GM06990 (cell line): ENCODE results near the gene STARD5.
A peak's percentile ranks its signal among the peaks of the same experiment; 100 is the strongest.

ENCODE experiments used
- DNase-seq: peaks from one replicate; pipeline ENCODE4 v3.0.0-alpha.2; 2011; ENCODE audit not compliant: insufficient read length; ENCODE audit errors: extremely low read depth
- H3K27me3 ChIP-seq: replicated peaks from 2 replicates; pipeline ENCODE4 v1.6.0; 2011; ENCODE audit warnings: low read length; ENCODE audit not compliant: control insufficient read depth, insufficient read depth
- H3K36me3 ChIP-seq: 2 replicates; pipeline ENCODE4 v1.5.1; 2011; ENCODE audit warnings: low read length; ENCODE audit not compliant: control insufficient read depth, insufficient read depth
- H3K4me3 ChIP-seq: replicated peaks from 2 replicates; pipeline ENCODE4 v1.5.1; 2011; ENCODE audit warnings: low read depth, mild to moderate bottlenecking, control low read depth, low read length
- TF ChIP-seq, protein P1 (sequence below): IDR thresholded peaks from 2 replicates; pipeline ENCODE4 v1.5.1; 2011; ENCODE audit warnings: low read length, control low read depth, mild to moderate bottlenecking, inconsistent platforms; ENCODE audit not compliant: insufficient read depth, poor library complexity, severe bottlenecking

Gene STARD5

DNA sequence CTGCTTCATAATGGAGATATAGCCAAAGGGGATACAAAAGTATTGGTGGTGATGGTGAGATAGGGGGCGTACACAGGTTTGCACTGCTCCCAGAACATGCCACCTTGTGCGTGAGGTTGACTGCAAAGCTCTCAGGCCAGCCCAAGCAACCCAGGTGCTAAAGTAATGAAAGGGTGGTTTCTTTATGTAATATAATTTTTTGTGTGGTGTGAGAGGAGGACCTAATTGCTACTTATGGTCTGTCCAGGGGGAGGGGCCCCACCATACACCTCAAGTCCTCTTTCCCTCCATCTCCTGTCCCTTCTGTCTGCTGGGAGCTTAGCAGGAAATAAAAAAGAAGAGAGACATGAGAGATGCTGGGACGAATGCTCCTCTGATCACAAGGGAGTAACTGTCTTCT is 53.8 kb downstream of the STARD5 start:
- no peak for DNase-seq
- H3K4me3 ChIP-seq: no peak overlapping the region
- no peaks in the 10 kb centered on the region for H3K27me3 ChIP-seq
- TF ChIP-seq, protein P1, sequence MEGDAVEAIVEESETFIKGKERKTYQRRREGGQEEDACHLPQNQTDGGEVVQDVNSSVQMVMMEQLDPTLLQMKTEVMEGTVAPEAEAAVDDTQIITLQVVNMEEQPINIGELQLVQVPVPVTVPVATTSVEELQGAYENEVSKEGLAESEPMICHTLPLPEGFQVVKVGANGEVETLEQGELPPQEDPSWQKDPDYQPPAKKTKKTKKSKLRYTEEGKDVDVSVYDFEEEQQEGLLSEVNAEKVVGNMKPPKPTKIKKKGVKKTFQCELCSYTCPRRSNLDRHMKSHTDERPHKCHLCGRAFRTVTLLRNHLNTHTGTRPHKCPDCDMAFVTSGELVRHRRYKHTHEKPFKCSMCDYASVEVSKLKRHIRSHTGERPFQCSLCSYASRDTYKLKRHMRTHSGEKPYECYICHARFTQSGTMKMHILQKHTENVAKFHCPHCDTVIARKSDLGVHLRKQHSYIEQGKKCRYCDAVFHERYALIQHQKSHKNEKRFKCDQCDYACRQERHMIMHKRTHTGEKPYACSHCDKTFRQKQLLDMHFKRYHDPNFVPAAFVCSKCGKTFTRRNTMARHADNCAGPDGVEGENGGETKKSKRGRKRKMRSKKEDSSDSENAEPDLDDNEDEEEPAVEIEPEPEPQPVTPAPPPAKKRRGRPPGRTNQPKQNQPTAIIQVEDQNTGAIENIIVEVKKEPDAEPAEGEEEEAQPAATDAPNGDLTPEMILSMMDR: no peak
- H3K36me3 ChIP-seq: no peaks in the 10 kb centered on the region

DNA sequence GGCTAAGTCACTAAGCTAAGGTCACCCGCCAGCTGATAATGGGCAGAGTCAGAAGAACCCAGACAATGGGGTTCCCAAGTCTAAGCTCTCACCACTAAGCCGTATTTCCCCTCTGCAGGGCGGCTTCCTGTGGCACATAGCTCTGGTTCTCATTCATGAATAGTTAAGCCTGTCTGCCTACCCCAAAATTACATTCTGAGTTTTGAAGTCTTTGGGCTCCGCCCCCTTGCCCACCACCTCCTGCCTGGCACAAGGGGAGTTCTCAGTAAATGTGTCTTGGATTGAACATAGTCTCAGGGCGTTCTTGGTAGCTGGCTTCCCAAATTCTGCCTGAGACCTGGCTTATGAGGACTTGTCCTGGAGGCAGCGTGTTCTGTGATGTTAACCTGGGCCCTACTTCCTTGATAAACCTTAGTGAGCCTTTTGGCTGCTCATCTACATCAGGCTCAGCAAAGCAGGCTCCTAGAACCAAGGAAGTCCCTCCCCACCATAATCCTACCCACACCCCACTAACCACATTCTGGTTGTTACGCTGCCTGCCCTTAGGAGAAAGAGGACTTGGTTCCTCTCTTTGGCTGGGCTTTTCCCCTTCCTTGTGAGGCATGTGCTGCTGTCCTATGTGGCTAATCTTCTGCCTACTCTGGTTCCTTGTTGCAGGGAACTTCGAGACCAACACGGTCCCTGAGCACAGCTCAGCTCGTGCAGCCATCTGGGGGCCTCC is 54.9 kb downstream of the STARD5 start:
- Histone ChIP-seq H3K4me3 (no peak overlapping the region), H3K27me3 (no peaks in the 10 kb centered on the region), H3K36me3 (no peaks in the 10 kb centered on the region)
- TF ChIP-seq, protein P1: no peak
- no peak for DNase-seq

DNA sequence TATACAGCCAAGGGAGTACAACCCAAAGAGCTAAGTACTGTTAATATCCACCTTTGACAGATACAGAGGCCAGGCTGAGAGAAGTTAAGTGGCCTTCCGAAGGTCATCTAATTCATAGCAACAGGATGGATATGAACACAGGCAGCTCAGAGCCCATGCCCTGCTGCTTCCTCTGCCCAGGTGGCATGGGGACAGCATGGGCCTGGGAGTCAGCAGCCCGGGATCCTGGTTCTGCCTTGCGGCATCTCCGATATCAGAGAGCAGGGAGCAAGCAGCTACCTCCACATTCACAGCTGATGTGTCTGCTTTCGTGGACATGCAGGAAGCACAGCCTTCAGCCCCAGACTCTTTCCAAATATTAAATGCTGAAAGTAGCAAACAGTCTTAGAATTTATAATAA is 55.6 kb downstream of the STARD5 start:
- TF ChIP-seq, protein P1: no peak
- H3K27me3 ChIP-seq: no peaks in the 10 kb centered on the region
- H3K36me3 ChIP-seq: no peaks in the 10 kb centered on the region
- DNase-seq: no peak
- H3K4me3 ChIP-seq: no peak overlapping the region

DNA sequence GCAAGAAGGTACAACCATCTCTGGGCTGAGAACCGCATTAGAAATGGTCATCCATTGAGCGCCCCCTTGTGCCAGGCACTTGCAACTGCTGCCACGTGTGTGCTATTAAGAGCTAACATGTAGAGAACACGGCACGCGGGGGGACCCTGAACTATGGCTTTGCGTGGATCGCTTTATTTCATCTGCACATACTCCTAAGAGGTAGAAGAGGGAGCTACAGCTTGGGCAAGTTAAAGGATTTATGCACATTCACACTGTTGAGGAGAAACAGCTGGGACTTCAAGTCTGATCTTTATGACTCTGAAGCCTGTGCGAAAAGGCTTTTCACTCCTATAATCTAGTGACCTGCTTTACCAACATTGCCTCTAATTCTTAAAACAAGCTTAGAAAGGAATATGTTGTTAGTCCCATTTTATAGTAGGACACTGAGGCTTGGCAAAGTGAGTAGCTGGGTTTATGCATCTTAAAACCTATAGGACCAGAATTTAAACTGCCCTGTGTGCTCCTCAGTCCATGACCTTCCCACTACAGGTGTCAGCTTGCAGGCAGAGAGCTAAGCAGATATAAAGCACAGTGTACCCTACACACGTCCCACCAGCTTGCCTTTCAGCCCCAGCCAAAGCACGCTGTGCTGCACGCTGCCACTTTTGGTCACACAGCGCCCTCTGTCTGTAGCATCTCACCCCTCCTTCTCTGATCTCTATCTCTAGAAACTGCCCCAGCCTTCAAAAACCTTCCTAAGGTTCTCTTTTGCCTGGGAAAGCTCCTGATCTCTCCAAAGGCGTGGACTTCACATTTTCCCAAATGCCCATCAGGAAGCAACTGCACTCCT is 57.8 kb downstream of the STARD5 start:
- TF ChIP-seq, protein P1: peak; percentile 96
- H3K4me3 ChIP-seq: 0 out of 2 replicates have a peak overlapping the region, but pooled peaks have one; percentile 1
- DNase-seq: peak; percentile 59
- no peaks in the 10 kb centered on the region for H3K36me3 ChIP-seq
- H3K27me3 ChIP-seq: no peaks in the 10 kb centered on the region

DNA sequence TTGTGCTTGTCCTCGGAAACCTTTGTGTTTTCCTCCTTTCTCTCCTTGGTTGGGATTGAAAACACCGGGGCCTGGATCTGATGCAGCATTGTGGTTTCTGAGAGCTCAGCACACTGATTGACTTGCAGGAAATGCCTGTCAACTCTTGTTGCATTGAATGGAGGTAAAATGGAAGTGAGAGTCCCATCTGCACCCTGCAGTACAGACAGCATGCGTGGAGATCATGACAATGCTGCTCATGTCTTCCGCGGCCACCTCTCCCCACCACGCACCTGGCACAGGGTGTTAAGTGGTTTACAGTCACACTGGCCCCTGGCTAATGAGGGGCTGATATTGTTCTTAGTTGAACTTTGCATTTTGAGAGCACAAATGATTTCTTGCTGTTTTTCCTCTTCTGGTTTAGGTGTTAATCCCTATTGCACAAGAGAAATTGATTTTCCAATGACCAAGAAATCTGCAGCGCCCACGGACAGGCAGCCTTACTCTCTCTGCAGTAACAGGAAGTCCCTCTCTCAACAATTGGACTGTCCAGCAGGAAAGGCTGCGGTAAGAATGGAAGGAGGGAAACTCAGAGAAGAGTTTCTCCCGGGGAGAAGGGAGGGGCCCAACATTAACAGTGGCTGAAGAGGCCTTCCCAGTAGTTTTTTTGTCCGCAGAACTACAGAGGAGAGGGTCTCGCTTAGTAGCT is 58.5 kb downstream of the STARD5 start:
- DNase-seq: peak; percentile 56

More for the DNA sequence above, 58.5 kb downstream of the STARD5 start:
- H3K27me3 ChIP-seq: no peaks in the 10 kb centered on the region
- TF ChIP-seq, protein P1: no peak
- no peaks in the 10 kb centered on the region for H3K36me3 ChIP-seq
- peak overlapping the region; percentile 1; the same call in 1 of the 2 replicates for H3K4me3 ChIP-seq
